OCI-LY1 (cell line): ENCODE measurements around the gene BTC.

ENCODE experiments used
- H2AFZ ChIP-seq: fragments of 200-600 bp; sonication (generic), shearing (Covaris generic); 2 replicates; pipeline ENCODE4 v1.6.0; 2014; ENCODE audit warnings: antibody characterized with exemption, mild to moderate bottlenecking, low read length
- H3F3A ChIP-seq: fragments of 200-600 bp; sonication (generic), shearing (Covaris generic); 2 replicates; pipeline ENCODE4 v1.6.0; 2014; ENCODE audit warnings: mild to moderate bottlenecking, antibody characterized with exemption, low read length, moderate library complexity; ENCODE audit not compliant: insufficient read depth
- H3K27ac ChIP-seq: fragments of 200-600 bp; sonication (generic); 2 replicates; pipeline ENCODE4 v1.5.1; 2014; ENCODE audit warnings: low read length, mixed run types, mild to moderate bottlenecking, low read depth; ENCODE audit not compliant: poor library complexity, severe bottlenecking
- H3K27me3 ChIP-seq: fragments of 200-600 bp; sonication (generic); 2 replicates; pipeline ENCODE4 v1.6.0; 2014; ENCODE audit warnings: antibody characterized with exemption, mild to moderate bottlenecking, low read length, moderate library complexity; ENCODE audit not compliant: insufficient read depth
- H3K36me3 ChIP-seq: fragments of 200-600 bp; sonication (generic); 2 replicates; pipeline ENCODE4 v1.6.1; 2014; ENCODE audit warnings: mild to moderate bottlenecking, antibody characterized with exemption, low read length, moderate library complexity, mixed read lengths; ENCODE audit not compliant: insufficient read depth
- H3K4me1 ChIP-seq: fragments of 200-600 bp; sonication (generic); 2 replicates; pipeline ENCODE4 v1.5.1; 2014; ENCODE audit warnings: mild to moderate bottlenecking, low read length, moderate library complexity; ENCODE audit not compliant: insufficient read depth, severe bottlenecking
- H3K4me2 ChIP-seq: fragments of 200-600 bp; sonication (generic), shearing (Covaris generic); 2 replicates; pipeline ENCODE4 v1.6.1; 2014; ENCODE audit warnings: low read length
- H3K4me3 ChIP-seq: fragments of 200-600 bp; sonication (generic); 2 replicates; pipeline ENCODE4 v1.5.1; 2014; ENCODE audit warnings: low read length, low read depth, mild to moderate bottlenecking, mixed read lengths; ENCODE audit not compliant: poor library complexity, severe bottlenecking
- H3K79me2 ChIP-seq: fragments of 200-600 bp; shearing (Covaris generic); 2 replicates; pipeline ENCODE4 v1.6.1; 2016; ENCODE audit warnings: mixed run types, low read length, mixed read lengths; ENCODE audit not compliant: insufficient read depth
- H3K9ac ChIP-seq: fragments of 200-600 bp; sonication (generic), shearing (Covaris generic); 2 replicates; pipeline ENCODE4 v1.6.1; 2014; ENCODE audit warnings: mild to moderate bottlenecking, low read length, mixed read lengths
- H3K9me2 ChIP-seq: fragments of 200-600 bp; sonication (generic), shearing (Covaris generic); 2 replicates; pipeline ENCODE4 v1.6.1; 2014; ENCODE audit warnings: low read depth, mild to moderate bottlenecking, low read length, mixed read lengths
- H3K9me3 ChIP-seq: fragments of 200-600 bp; shearing (Covaris generic); 2 replicates; pipeline ENCODE4 v1.6.1; 2014; ENCODE audit warnings: low read length, mixed read lengths
- H4K20me1 ChIP-seq: fragments of 200-600 bp; sonication (generic), shearing (Covaris generic); 2 replicates; pipeline ENCODE4 v1.6.0; 2016; ENCODE audit warnings: mild to moderate bottlenecking, low read length; ENCODE audit not compliant: insufficient read depth
- CTCF ChIP-seq: fragments of 200-600 bp; sonication (generic), shearing (Covaris generic); IDR thresholded peaks from 2 replicates; pipeline ENCODE4 v1.5.1; 2017; ENCODE audit warnings: mild to moderate bottlenecking, antibody characterized with exemption, low read length, moderate library complexity, mixed read lengths
- EZH2 ChIP-seq: fragments of 200-600 bp; sonication (generic), shearing (Covaris generic); IDR thresholded peaks from 2 replicates; pipeline ENCODE4 v1.8.0; 2017; ENCODE audit warnings: borderline replicate concordance, mixed run types, mild to moderate bottlenecking, antibody characterized with exemption, low read length, moderate library complexity, mixed read lengths

Gene BTC

GRCh38 chr4:74724979-74725378, 69.3 kb downstream of the BTC start:
- Histone ChIP-seq H3K36me3 (no peaks in the 10 kb centered on the region), H3K4me2 (no peak overlapping the region), H3K27ac (no peak overlapping the region), H4K20me1 (no peaks in the 10 kb centered on the region), H3K9me3 (no peaks in the 10 kb centered on the region), H3K4me3 (no peak overlapping the region), H2AFZ (no peak overlapping the region), H3F3A (no peaks in the 10 kb centered on the region), H3K9me2 (no peaks in the 10 kb centered on the region), H3K9ac (no peak overlapping the region), H3K4me1 (no peaks in the 10 kb centered on the region), H3K27me3 (no peaks in the 10 kb centered on the region), H3K79me2 (no peaks in the 10 kb centered on the region)
- no peak for TF ChIP-seq CTCF
- TF ChIP-seq EZH2: no peak

DNA sequence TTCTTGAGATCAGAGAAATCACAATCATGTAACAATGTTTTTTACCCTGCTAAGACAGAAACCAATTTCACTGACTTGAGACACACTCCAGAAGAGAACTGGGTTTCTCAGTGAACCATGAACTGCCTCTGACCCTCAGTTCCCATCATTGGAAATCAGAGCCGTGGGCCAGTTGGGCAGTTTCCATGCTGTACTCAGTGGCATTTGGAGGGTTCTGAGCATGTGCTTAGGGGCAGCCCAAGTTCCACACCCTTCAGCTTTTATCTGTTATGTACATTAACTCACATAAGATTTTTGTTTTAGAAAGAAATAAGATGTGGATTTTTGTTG, 77.9 kb downstream of the BTC start:
- H3K36me3 ChIP-seq: no peaks in the 10 kb centered on the region
- H3K27me3 ChIP-seq: no peaks in the 10 kb centered on the region
- no peak overlapping the region for H3K27ac ChIP-seq
- H3K9me3 ChIP-seq: no peaks in the 10 kb centered on the region
- H3K9me2 ChIP-seq: no peaks in the 10 kb centered on the region
- H3K4me1 ChIP-seq: no peaks in the 10 kb centered on the region
- no peak overlapping the region for H3K9ac ChIP-seq
- no peaks in the 10 kb centered on the region for H3K79me2 ChIP-seq
- no peaks in the 10 kb centered on the region for H3F3A ChIP-seq
- TF ChIP-seq EZH2 (no peak), CTCF (no peak)
- no peaks in the 10 kb centered on the region for H4K20me1 ChIP-seq
- H2AFZ ChIP-seq: no peak overlapping the region
- no peak overlapping the region for H3K4me3 ChIP-seq
- H3K4me2 ChIP-seq: no peak overlapping the region

GRCh38 chr4:74715706-74716435, 78.5 kb downstream of the BTC start:
- Histone ChIP-seq H3K4me3 (no peak overlapping the region), H3K4me2 (no peak overlapping the region), H3K9me3 (no peaks in the 10 kb centered on the region), H4K20me1 (no peaks in the 10 kb centered on the region), H3K9ac (no peak overlapping the region), H3K4me1 (no peaks in the 10 kb centered on the region), H3K79me2 (no peaks in the 10 kb centered on the region), H3K9me2 (no peaks in the 10 kb centered on the region), H3K27ac (no peak overlapping the region), H2AFZ (no peak overlapping the region), H3F3A (no peaks in the 10 kb centered on the region), H3K27me3 (no peaks in the 10 kb centered on the region), H3K36me3 (no peaks in the 10 kb centered on the region)
- TF ChIP-seq EZH2 (no peak), CTCF (no peak)
